WTC11 (cell line): ENCODE data around the gene DHX9.

ENCODE experiments used
- ARID4B ChIP-seq: sonication (generic); formaldehyde crosslinking; IDR thresholded peaks from 2 replicates; pipeline ENCODE4 v1.8.0; 2023; ENCODE audit warnings: missing genetic modification reagents, mild to moderate bottlenecking, borderline replicate concordance
- ATF2 ChIP-seq: sonication (generic); formaldehyde crosslinking; IDR thresholded peaks from 2 replicates; pipeline ENCODE4 v1.8.1; 2022; ENCODE audit warnings: low read depth, missing genetic modification reagents, borderline replicate concordance
- CTCF ChIP-seq: fragments of 200-600 bp; IDR thresholded peaks from 2 replicates; pipeline ENCODE4 v1.8.0; 2022; ENCODE audit warnings: antibody characterized with exemption
- ESRRA ChIP-seq: sonication (generic); formaldehyde crosslinking; IDR thresholded peaks from 2 replicates; pipeline ENCODE4 v1.8.1; 2022; ENCODE audit warnings: mild to moderate bottlenecking, missing genetic modification reagents, borderline replicate concordance
- ETV6 ChIP-seq: sonication (generic); formaldehyde crosslinking; IDR thresholded peaks from 2 replicates; pipeline ENCODE4 v1.8.1; 2022; ENCODE audit warnings: mild to moderate bottlenecking, missing genetic modification reagents
- FOXK1 ChIP-seq: sonication (generic); formaldehyde crosslinking; IDR thresholded peaks from 2 replicates; pipeline ENCODE4 v1.8.0; 2022; ENCODE audit warnings: mild to moderate bottlenecking, moderate library complexity, missing genetic modification reagents
- IRF1 ChIP-seq: sonication (generic); formaldehyde crosslinking; IDR thresholded peaks from 2 replicates; pipeline ENCODE4 v1.8.0; 2023; ENCODE audit warnings: missing genetic modification reagents
- MAX ChIP-seq: sonication (generic); formaldehyde crosslinking; IDR thresholded peaks from 2 replicates; pipeline ENCODE4 v1.8.0; 2022; ENCODE audit warnings: mild to moderate bottlenecking, missing genetic modification reagents
- NFE2L1 ChIP-seq: sonication (generic); formaldehyde crosslinking; IDR thresholded peaks from 2 replicates; pipeline ENCODE4 v1.8.1; 2023; ENCODE audit warnings: missing genetic modification reagents
- NR2C2 ChIP-seq: sonication (generic); formaldehyde crosslinking; IDR thresholded peaks from 2 replicates; pipeline ENCODE4 v1.8.0; 2022; ENCODE audit warnings: mild to moderate bottlenecking, missing genetic modification reagents
- PRDM15 ChIP-seq: sonication (generic); formaldehyde crosslinking; IDR thresholded peaks from 2 replicates; pipeline ENCODE4 v1.8.0; 2022; ENCODE audit warnings: missing genetic modification reagents
- RELA ChIP-seq: sonication (generic); formaldehyde crosslinking; IDR thresholded peaks from 2 replicates; pipeline ENCODE4 v1.8.1; 2022; ENCODE audit warnings: missing genetic modification reagents, mild to moderate bottlenecking, borderline replicate concordance
- ZNF532 ChIP-seq: fragments of 250-450 bp; sonication (Bioruptor Pico); IDR thresholded peaks from 2 replicates; pipeline ENCODE4 v1.9.0; 2021; ENCODE audit warnings: mild to moderate bottlenecking, borderline replicate concordance
- ZNF671 ChIP-seq: fragments of 250-450 bp; sonication (Bioruptor Pico); IDR thresholded peaks from 2 replicates; pipeline ENCODE4 v1.8.0; 2021; ENCODE audit warnings: mild to moderate bottlenecking

- TF ChIP-seq ATF2 (CRISPR knock-in tag) = no peak
- TF ChIP-seq NR2C2 (CRISPR knock-in tag) = no peak
- no peak for TF ChIP-seq CTCF
- TF ChIP-seq ZNF671 (CRISPR knock-in tag) = no peak
- no peak for TF ChIP-seq ESRRA (CRISPR knock-in tag)
- no peak for TF ChIP-seq ZNF532
- TF ChIP-seq MAX = no peak
- TF ChIP-seq ARID4B (CRISPR knock-in tag) = no peak
- no peak for TF ChIP-seq RELA
- no peak for TF ChIP-seq ETV6 (CRISPR knock-in tag)
- TF ChIP-seq IRF1 = no peak
- TF ChIP-seq NFE2L1 (CRISPR knock-in tag) = no peak
- no peak for TF ChIP-seq FOXK1 (CRISPR knock-in tag)
- no peak for TF ChIP-seq PRDM15 (CRISPR knock-in tag)
These were observed 2.3 kb downstream of the DHX9 start for GRCh38 chr1:182841368-182841988.
